ENCODE results near the gene NADSYN1. TPM values are rescaled to one million over a fixed set of nuclear protein-coding genes. Genes with fewer than 3 reads are reported as not detected.

NADSYN1 gene
- total and polyA plus RNA-seq, 2 of the 13 experiments (the other 11 are each of a cell fraction or from before 2014, with no cell fraction given) = 35.7 to 51.5 TPM

DNA sequence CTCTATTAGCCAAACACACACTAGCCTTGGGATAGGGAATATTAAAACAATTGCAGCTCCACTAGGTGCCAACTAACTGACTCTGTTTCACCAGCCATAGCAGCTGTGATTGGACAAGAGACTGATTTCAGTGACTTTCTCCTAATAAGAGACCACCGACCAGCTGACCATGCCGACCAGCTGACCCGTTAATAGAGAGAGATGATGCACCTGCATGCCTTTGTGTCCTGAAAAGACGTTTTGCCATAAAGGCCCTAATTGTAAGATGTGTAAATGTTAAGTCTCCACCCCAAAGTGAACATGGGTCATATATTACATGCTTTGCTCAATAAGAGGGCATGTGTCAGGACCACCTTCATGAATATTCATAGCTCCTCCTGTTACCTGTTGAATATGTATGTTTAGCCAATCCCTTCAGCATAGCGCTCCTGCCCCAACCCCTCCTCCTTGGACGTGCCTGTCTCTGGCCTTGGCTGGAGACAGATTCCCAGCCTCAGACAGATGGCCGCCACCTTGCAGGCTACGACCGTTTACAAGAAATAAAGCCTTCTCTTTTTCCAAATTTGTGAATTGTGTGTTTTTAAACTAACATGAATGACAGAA lies 1.3 kb upstream of the NADSYN1 start:
- in situ Hi-C loops (cut with HindIII; ENCODE audit: extremely low pct_ligation_motif_present, low pct_unique_long_range_greater_than_20kb) = no loop called here
- H3K79me2 ChIP-seq (ENCODE audit: insufficient read depth, low read length) = peaks cover 47% of the 10 kb centered on the region
- TF ChIP-seq SKI (IDR thresholded peaks at IDR 0.05; ENCODE audit: partially characterized antibody) (peak; percentile 61), ZSCAN12 (CRISPR knock-in tag; IDR thresholded peaks at IDR 0.05) (no peak), KMT2B (CRISPR knock-in tag; IDR thresholded peaks at IDR 0.05) (no peak), ZNF614 (CRISPR knock-in tag; IDR thresholded peaks at IDR 0.05; ENCODE audit: borderline replicate concordance) (no peak), ZBTB38 (CRISPR knock-in tag; IDR thresholded peaks at IDR 0.05) (peak; percentile 11), ZNF256 (CRISPR knock-in tag; conservative IDR thresholded peaks at IDR 0.05) (no peak)
- TF ChIP-seq, protein P1, sequence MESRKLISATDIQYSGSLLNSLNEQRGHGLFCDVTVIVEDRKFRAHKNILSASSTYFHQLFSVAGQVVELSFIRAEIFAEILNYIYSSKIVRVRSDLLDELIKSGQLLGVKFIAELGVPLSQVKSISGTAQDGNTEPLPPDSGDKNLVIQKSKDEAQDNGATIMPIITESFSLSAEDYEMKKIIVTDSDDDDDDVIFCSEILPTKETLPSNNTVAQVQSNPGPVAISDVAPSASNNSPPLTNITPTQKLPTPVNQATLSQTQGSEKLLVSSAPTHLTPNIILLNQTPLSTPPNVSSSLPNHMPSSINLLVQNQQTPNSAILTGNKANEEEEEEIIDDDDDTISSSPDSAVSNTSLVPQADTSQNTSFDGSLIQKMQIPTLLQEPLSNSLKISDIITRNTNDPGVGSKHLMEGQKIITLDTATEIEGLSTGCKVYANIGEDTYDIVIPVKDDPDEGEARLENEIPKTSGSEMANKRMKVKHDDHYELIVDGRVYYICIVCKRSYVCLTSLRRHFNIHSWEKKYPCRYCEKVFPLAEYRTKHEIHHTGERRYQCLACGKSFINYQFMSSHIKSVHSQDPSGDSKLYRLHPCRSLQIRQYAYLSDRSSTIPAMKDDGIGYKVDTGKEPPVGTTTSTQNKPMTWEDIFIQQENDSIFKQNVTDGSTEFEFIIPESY (CRISPR knock-in tag; IDR thresholded peaks at IDR 0.05) = peak; percentile 74
- H3K27ac ChIP-seq (ENCODE audit: extremely low read length, insufficient read depth, low read length) = no peak overlapping the region
- H3K4me2 ChIP-seq (ENCODE audit: low read depth, low read length) = no peak overlapping the region; the same call in 1 of the 2 replicates
- CTCF ChIA-PET (ENCODE audit: low intra/inter-chr PET ratio, low total read pairs) = no interaction called here
- BruUV-seq (replicated peaks) = no TSS peak
- no peak overlapping the region for H3K4me3 ChIP-seq (replicated peaks in 1 of 3; ENCODE audit: insufficient read depth in 1 of 3, low read depth in 2 of 3, low read length in 3 of 3)
- ATAC-seq (no peak), FAIRE-seq (no peak), DNase-seq (ENCODE audit: low spot score) (peak; percentile 14)
- POLR2A ChIA-PET = no interaction called here
- no peak overlapping the region for H2AFZ ChIP-seq (ENCODE audit: low read length)
- intact Hi-C loops (cut with micrococcal nuclease; ENCODE audit: unreplicated experiment) = no loop called here
- H3K9ac ChIP-seq (ENCODE audit: insufficient read depth, low read depth, low read length) = no peak overlapping the region
- 86% methylated on average over 9 of the region's 9 CpGs for WGBS (ENCODE audit: low lambda C conversion rate)
- no peaks in the 10 kb centered on the region for H3K27me3 ChIP-seq (ENCODE audit: control insufficient read depth in 1 of 2, insufficient read depth in 2 of 2, low read length in 2 of 2)
- H3K9me3 ChIP-seq (ENCODE audit: low read length) = no peaks in the 10 kb centered on the region
- H3K36me3 ChIP-seq (replicated peaks in 1 of 2; ENCODE audit: control insufficient read depth in 1 of 2, insufficient read depth in 2 of 2, low read length in 2 of 2) = peaks cover 5 to 22% of the 10 kb centered on the region in 2 experiments; a peak in 4 of 5 replicates
- H4K20me1 ChIP-seq (ENCODE audit: insufficient read depth, low read length) = peaks cover 5% of the 10 kb centered on the region
- H3K4me1 ChIP-seq (ENCODE audit: insufficient read depth, low read length) = peaks cover 52% of the 10 kb centered on the region
